ENCODE results near the gene SLC7A14. TPM values are rescaled to one million over a fixed set of nuclear protein-coding genes. Genes with fewer than 3 reads are reported as not detected.

Gene SLC7A14
- polyA plus RNA-seq, 1 experiment, result 0.60 TPM

DNA sequence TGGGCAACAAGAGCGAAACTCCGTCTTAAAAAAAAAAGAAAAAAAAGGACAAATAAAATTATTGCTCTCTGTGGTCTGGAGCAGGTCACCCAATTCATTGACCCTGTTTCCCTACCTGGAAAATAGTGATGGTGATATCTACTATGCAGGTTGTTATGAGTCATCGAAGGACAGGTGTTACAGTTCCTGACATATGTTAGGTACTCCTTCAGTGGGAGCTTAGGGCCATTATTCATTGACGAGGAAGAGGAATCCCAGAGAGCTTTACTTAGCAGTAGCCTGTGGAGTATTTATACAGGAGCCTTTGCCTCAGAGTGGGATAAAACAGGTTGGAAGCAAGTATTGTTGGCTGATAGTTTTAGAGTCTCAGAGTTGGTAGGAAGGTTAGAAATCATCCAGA is 74.5 kb downstream of the SLC7A14 start:
- H3K27me3 ChIP-seq (ENCODE audit: control insufficient read depth, insufficient read depth, low read length), result no peaks in the 10 kb centered on the region; the same call in 1 of the 2 replicates
- TF ChIP-seq CTCF (IDR thresholded peaks at IDR 0.05; ENCODE audit: insufficient read depth, low read depth, low read length), result no peak
- H3K36me3 ChIP-seq (ENCODE audit: control insufficient read depth, insufficient read depth, low read length), result no peaks in the 10 kb centered on the region
- ChIA-PET CTCF (no interaction called here), POLR2A (no interaction called here)
- no peak overlapping the region for H3K4me3 ChIP-seq (ENCODE audit: low read depth, low read length)
- DNase-seq (ENCODE audit: low read depth), result no peak

- TF ChIP-seq CTCF (IDR thresholded peaks at IDR 0.05; ENCODE audit: insufficient read depth, low read depth, low read length), result no peak
- Histone ChIP-seq H3K4me3 (ENCODE audit: low read depth, low read length) (no peak overlapping the region), H3K27me3 (ENCODE audit: control insufficient read depth, insufficient read depth, low read length) (no peaks in the 10 kb centered on the region; the same call in 1 of the 2 replicates), H3K36me3 (ENCODE audit: control insufficient read depth, insufficient read depth, low read length) (no peaks in the 10 kb centered on the region)
- ChIA-PET POLR2A (no interaction called here), CTCF (interaction anchor here (2.2 kb wide), 1 partner anchor 301 kb away, joined by 6 read pairs; no protein-coding TSS in a partner anchor)
- no peak for DNase-seq (ENCODE audit: low read depth)
Observed at GRCh38 chr3:170508839-170509238, 77.0 kb downstream of the SLC7A14 start.

- no peak for TF ChIP-seq CTCF (IDR thresholded peaks at IDR 0.05; ENCODE audit: insufficient read depth, low read depth, low read length)
- H3K4me3 ChIP-seq (ENCODE audit: low read depth, low read length), result no peak overlapping the region
- no peak for DNase-seq (ENCODE audit: low read depth)
- ChIA-PET CTCF (interaction anchor here (1.3 to 2.2 kb wide), 4 partner anchors 9 to 301 kb away, joined by 4 to 6 read pairs (median 4); no protein-coding TSS in a partner anchor), POLR2A (no interaction called here)
- no peaks in the 10 kb centered on the region for H3K36me3 ChIP-seq (ENCODE audit: control insufficient read depth, insufficient read depth, low read length)
- no peaks in the 10 kb centered on the region; the same call in 1 of the 2 replicates for H3K27me3 ChIP-seq (ENCODE audit: control insufficient read depth, insufficient read depth, low read length)
Observed at GRCh38 chr3:170508291-170508690, 77.6 kb downstream of the SLC7A14 start.

- Histone ChIP-seq H3K4me3 (ENCODE audit: low read depth, low read length) (no peak overlapping the region), H3K36me3 (ENCODE audit: control insufficient read depth, insufficient read depth, low read length) (no peaks in the 10 kb centered on the region), H3K27me3 (ENCODE audit: control insufficient read depth, insufficient read depth, low read length) (no peaks in the 10 kb centered on the region; the same call in 1 of the 2 replicates)
- no peak for DNase-seq (ENCODE audit: low read depth)
- POLR2A ChIA-PET, result no interaction called here
- no peak for TF ChIP-seq CTCF (IDR thresholded peaks at IDR 0.05; ENCODE audit: insufficient read depth, low read depth, low read length)
- CTCF ChIA-PET, result interaction anchor here (0.6 to 2.2 kb wide), 5 partner anchors 8 to 444 kb away, joined by 3 to 6 read pairs (median 4); no protein-coding TSS in a partner anchor
Observed at GRCh38 chr3:170507063-170507462, 78.8 kb downstream of the SLC7A14 start.

- TF ChIP-seq CTCF (IDR thresholded peaks at IDR 0.05; ENCODE audit: insufficient read depth, low read depth, low read length), result no peak
- H3K27me3 ChIP-seq (ENCODE audit: control insufficient read depth, insufficient read depth, low read length), result no peaks in the 10 kb centered on the region; the same call in 1 of the 2 replicates
- no peak overlapping the region for H3K4me3 ChIP-seq (ENCODE audit: low read depth, low read length)
- ChIA-PET CTCF (interaction anchor here (2.2 kb wide), 1 partner anchor 303 kb away, joined by 6 read pairs; no protein-coding TSS in a partner anchor), POLR2A (no interaction called here)
- no peaks in the 10 kb centered on the region for H3K36me3 ChIP-seq (ENCODE audit: control insufficient read depth, insufficient read depth, low read length)
- no peak for DNase-seq (ENCODE audit: low read depth)
Observed at GRCh38 chr3:170506556-170506955, 79.3 kb downstream of the SLC7A14 start.
